ENCODE data around the gene DNHD1.

DNA sequence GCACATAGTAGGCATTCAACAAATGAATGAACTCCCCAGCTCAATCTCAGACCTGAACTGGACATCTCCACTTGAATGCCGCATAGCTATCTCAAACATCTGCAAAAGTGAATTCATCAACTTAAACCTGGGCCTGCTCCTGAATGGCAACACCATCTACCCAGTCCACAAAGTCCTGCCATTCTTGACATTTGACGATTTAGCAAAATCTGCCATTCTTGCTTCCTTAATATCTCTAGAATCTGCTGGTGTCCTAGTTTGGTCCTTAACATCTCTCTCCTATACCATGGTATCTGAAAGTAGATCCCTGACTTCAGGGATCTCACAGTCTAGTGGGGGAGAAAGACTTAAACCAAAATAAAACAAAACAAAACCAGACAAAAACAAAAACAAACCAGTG is 43.9 kb upstream of the DNHD1 start:
- TF ChIP-seq, protein P1, sequence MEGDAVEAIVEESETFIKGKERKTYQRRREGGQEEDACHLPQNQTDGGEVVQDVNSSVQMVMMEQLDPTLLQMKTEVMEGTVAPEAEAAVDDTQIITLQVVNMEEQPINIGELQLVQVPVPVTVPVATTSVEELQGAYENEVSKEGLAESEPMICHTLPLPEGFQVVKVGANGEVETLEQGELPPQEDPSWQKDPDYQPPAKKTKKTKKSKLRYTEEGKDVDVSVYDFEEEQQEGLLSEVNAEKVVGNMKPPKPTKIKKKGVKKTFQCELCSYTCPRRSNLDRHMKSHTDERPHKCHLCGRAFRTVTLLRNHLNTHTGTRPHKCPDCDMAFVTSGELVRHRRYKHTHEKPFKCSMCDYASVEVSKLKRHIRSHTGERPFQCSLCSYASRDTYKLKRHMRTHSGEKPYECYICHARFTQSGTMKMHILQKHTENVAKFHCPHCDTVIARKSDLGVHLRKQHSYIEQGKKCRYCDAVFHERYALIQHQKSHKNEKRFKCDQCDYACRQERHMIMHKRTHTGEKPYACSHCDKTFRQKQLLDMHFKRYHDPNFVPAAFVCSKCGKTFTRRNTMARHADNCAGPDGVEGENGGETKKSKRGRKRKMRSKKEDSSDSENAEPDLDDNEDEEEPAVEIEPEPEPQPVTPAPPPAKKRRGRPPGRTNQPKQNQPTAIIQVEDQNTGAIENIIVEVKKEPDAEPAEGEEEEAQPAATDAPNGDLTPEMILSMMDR (IDR thresholded peaks at IDR 0.05) = no peak
- TF ChIP-seq POLR2AphosphoS5 (IDR thresholded peaks at IDR 0.05) (no peak), POLR2A (IDR thresholded peaks at IDR 0.05) (no peak)

Measured in prostate gland (tissue), 2 donors.